GM10266 (cell line): Measurements from ENCODE around the gene CTNNA3.

Experiments used
- DNase-seq: peaks from one replicate; pipeline ENCODE4 v3.0.0; 2012; ENCODE audit errors: extremely low spot score
- CTCF ChIP-seq: IDR thresholded peaks from 2 replicates; pipeline ENCODE4 v1.5.1; 2012; ENCODE audit warnings: mild to moderate bottlenecking, low read depth; ENCODE audit not compliant: control insufficient read depth, insufficient read depth; ENCODE audit errors: missing control alignments

CTNNA3 gene

GRCh38 chr10:66202101-66202500 lies 1493.9 kb downstream of the CTNNA3 start:
- no peak for TF ChIP-seq CTCF
- DNase-seq: no peak

- no peak for DNase-seq
- TF ChIP-seq CTCF: no peak
Measured at GRCh38 chr10:66192162-66192831, 1503.7 kb downstream of the CTNNA3 start.

- DNase-seq: no peak
- no peak for TF ChIP-seq CTCF
Measured at GRCh38 chr10:66190413-66190812, 1505.6 kb downstream of the CTNNA3 start.

GRCh38 chr10:66189271-66189670 lies 1506.7 kb downstream of the CTNNA3 start:
- no peak for TF ChIP-seq CTCF

GRCh38 chr10:66187053-66187733 lies 1508.8 kb downstream of the CTNNA3 start:
- DNase-seq: no peak
- no peak for TF ChIP-seq CTCF

More at GRCh38 chr10:66189271-66189670, 1506.7 kb downstream of the CTNNA3 start:
- no peak for DNase-seq

- TF ChIP-seq CTCF: no peak
- DNase-seq: no peak
Measured at GRCh38 chr10:66183028-66183427, 1513.0 kb downstream of the CTNNA3 start.
